ENCODE data around the gene MICAL2. TPM values are rescaled to one million over a fixed set of nuclear protein-coding genes. Genes with fewer than 3 reads are reported as not detected.

Gene MICAL2
- total and polyA plus RNA-seq, 10 of the 15 experiments (the other 5 are each of a cell fraction or from before 2014, with no cell fraction given) = 0.90 to 5.6 (median 2.4) TPM

GRCh38 chr11:12150831-12151382 lies 40.5 kb downstream of the MICAL2 start:
- DNase-seq (ENCODE audit: low read depth, low spot score) (no peak), FAIRE-seq (no peak), ATAC-seq (no peak)
- Histone ChIP-seq H2AFZ (ENCODE audit: control insufficient read depth, low read depth, low read length) (no peak overlapping the region), H3K27ac (ENCODE audit: control insufficient read depth, insufficient read depth) (no peak overlapping the region), H3K4me1 (ENCODE audit: control insufficient read depth, insufficient read depth, low read length) (peaks cover 9% of the 10 kb centered on the region; the same call in 1 of the 2 replicates), H3K4me3 (no peak overlapping the region), H3K27me3 (replicated peaks in 1 of 2; ENCODE audit: control insufficient read depth in 2 of 2, insufficient read depth in 2 of 2, low read length in 1 of 2) (no peaks in the 10 kb centered on the region), H3K9me3 (replicated peaks; ENCODE audit: control insufficient read depth, insufficient read depth, low read length) (no peaks in the 10 kb centered on the region), H4K20me1 (ENCODE audit: control insufficient read depth, insufficient read depth) (no peaks in the 10 kb centered on the region), H3K36me3 (ENCODE audit: control insufficient read depth in 2 of 2, insufficient read depth in 2 of 2, low read length in 1 of 2) (no peaks in the 10 kb centered on the region), H3K9ac (ENCODE audit: control insufficient read depth, insufficient read depth, low read length) (no peak overlapping the region), H3K79me2 (ENCODE audit: control insufficient read depth, insufficient read depth, low read length) (no peaks in the 10 kb centered on the region), H3K4me2 (ENCODE audit: control insufficient read depth, insufficient read depth) (no peak overlapping the region)
- ChIA-PET SMC1A (ENCODE audit: uncharacterized antibody, unreplicated experiment) (interaction anchor here (1.0 to 2.4 kb wide), 5 partner anchors 13 to 87 kb away, joined by 3 to 8 read pairs (median 3); no protein-coding TSS in a partner anchor), CTCF (no interaction called here), POLR2A (no interaction called here), RAD21 (ENCODE audit: unreplicated experiment) (interaction anchor here (1.5 kb wide), 1 partner anchor 22 kb away, joined by 3 read pairs; no protein-coding TSS in a partner anchor)
- BruUV-seq (replicated peaks) = no TSS peak
- intact Hi-C loops (cut with micrococcal nuclease; ENCODE audit: unreplicated experiment) = no loop called here
- 55% methylated on average over 10 of the region's 10 CpGs for WGBS (ENCODE audit: insufficient coverage, insufficient replicate concordance, low lambda C conversion rate, missing lambda C conversion rate)
- TF ChIP-seq NR2C2 (IDR thresholded peaks at IDR 0.05; ENCODE audit: borderline replicate concordance, control insufficient read depth, insufficient read length, low read depth) (no peak), KDM1A (IDR thresholded peaks at IDR 0.05; ENCODE audit: borderline replicate concordance) (no peak), SMAD5 (IDR thresholded peaks at IDR 0.05; ENCODE audit: low read depth) (no peak), NFXL1 (IDR thresholded peaks at IDR 0.05; ENCODE audit: borderline replicate concordance) (no peak), ZBTB4 (CRISPR knock-in tag; IDR thresholded peaks at IDR 0.05) (no peak), YY1 (IDR thresholded peaks at IDR 0.05; ENCODE audit: low read depth, low read length) (no peak), CUX1 (IDR thresholded peaks at IDR 0.05; ENCODE audit: insufficient replicate concordance, low read depth, low read length) (no peak), CBFB (IDR thresholded peaks at IDR 0.05; ENCODE audit: low read depth) (no peak)
- in situ Hi-C loops (cut with MboI) = no loop called here
